NCI-H1105 (cell line): Measurements from ENCODE around the gene TBCCD1.
"Not testable (repeated sequence)": the region's sequence is repeated elsewhere in the genome, so short reads cannot be mapped to it uniquely, and the experiment has no call there.

ENCODE experiments used
- DNase-seq: peaks from one replicate; lab custom pipeline; 2025; lab: John Stamatoyannopoulos, UW

The TBCCD1 gene

DNA sequence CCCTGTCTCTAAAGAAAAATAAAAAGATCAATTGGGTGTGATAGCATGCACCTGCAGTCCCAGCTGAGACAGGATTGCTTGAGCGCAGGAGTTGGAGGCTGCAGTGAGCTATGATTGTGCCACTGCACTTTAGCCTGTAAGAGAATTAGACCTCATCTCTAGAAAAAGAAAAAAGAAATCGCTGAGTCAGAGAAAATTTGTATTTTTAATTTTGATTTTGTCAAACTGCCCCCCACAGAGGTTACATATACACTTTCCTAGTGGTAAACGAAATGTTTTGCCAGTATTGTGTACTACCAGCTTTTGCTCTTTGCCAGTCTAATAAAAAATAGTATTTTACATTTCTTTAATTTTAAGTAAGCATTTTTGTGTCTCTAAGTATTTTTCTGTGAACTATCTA, 17.6 kb downstream of the TBCCD1 start:
- no peak for DNase-seq

GRCh38 chr3:186544281-186544680, 22.9 kb downstream of the TBCCD1 start, which contains the start of gene CRYGS:
Gene CRYGS (minus strand): TSS chr3:186544380. CDS start chr3:186544326, 54 bp downstream.
- DNase-seq = no peak

DNA sequence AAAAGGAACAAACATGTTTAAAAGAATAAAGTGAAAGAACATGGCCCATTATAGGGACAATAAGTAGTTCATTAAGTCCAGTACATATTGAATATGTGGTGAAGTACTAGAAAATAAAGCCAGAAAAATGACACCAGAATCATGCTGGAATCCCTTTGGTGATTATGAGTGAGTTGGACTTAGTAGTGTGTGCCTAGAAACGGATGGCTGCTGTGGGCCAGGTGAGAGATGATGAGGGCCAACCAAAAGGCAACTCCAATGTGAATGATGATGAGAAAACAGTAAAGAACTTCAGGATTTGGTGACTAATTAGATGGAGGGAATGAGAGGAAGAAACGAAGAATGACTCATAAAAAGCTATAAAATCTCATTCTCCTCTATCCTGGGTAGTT, 26.3 kb downstream of the TBCCD1 start:
- DNase-seq = no peak

- peak; percentile 71 for DNase-seq
Measured at GRCh38 chr3:186540221-186540834, 26.8 kb downstream of the TBCCD1 start.

DNA sequence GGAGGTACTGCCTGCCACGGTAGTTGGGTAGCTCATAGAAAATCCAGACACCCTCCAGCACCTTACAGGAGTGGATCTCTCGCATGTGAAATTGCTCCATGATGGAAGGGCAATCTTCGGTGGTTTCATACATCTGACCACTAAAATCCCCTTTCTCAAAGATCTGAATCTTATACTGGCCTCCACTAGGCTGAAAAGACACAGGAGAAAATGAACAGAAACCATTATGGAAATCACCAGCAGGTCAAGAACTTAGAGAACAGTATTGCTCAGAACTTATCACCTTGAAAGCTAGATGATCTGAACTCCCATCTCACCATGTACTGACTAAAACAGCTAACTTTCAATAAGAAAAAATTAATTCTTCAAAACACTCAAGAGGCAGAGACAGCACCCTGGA, 28.4 kb downstream of the TBCCD1 start:
- DNase-seq = no peak

DNA sequence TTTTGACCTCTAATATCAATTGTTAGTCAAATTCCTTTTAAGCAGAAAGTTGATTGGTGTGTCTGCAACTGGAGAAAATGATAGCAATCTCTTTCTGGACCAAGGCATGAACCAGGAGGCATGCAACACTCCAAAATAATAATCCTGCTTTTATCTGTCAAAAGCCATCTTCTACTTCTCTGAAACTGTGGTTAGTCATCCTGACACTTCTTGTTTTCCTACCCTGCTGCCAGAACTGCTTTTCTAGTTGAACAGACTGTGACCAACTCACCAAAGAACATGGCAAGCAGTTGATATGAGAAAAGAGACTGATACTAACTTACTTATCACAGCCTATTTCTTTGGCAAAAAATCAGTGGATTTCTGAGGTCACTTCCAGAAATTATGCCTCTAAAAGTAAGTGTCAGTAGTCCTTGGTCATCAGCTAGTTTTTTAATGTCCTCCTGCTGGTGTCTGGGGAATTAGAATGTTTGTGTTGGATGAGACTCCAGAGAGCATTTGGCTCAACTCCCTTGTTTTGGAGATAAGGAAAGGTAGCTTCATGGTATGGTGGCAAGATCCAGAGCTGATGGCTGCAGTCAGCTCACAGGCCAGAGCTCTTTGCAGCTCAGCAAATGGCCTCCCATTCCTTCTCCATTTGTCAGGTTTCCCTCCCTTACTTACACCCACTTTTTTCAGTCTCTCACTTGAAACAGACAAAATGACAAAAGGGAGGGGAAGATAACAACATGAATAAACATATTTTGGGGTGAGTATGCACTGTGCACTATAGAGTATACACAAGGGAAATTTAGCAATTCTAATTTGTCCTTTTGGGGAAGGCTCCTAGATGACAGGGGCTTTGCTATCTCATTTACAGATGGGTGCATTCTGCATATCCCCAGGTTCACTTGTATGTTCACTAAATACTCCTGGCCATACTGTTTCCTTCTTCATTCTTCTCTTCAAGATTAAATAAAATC, 30.0 kb downstream of the TBCCD1 start:
- no peak for DNase-seq

DNA sequence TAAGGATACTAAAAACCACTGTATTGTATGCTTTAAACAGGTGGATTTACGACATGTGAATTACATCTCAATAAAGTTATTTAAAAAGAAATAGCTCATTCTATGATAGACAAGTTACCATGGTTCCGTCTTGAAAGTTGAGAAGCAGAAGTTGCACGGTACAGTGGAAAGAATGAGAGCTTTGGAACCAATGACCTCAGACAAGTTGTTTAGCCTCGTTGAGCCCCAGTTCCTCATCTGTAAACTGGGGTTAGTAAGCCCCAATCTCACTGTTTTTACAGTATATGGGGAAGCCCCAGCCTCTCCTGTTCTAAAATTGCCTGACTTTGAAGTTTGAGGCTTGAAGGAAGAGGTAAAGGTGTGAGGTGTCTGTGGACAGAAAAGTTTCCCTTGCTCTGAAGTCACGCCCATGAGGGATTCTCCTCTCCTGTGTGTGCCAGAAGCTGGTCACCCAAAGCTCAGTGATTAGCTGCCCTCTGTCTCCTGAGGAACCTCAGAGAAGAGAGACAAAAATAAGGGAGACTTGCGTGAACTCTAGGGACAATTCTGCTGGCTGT, 32.9 kb downstream of the TBCCD1 start:
- no peak for DNase-seq

DNA sequence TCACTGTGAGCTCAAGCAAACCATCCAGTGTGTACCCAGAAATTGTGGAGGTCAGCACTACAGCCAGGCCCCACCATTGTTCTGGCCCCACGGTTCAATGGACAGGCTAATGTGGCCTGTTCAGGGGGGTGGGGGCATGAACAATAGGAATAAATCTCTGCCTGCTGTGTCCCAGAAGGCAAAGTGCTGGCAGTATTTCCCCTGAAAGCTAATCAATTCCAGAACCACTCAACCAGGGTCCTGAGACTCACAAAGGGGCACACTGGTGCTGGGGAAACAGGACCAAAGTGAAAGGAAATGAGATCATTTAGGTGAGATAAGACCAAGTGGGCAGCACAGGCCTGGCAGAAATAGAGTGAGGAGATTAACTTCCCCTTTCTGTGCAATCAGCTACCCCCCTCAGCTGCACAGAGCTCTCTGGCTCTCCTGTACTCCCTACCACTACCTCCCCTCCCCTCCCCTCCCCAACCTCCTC, 34.5 kb downstream of the TBCCD1 start:
- DNase-seq = no peak

- not testable (repeated sequence) for DNase-seq
Measured at GRCh38 chr3:186531694-186532093, 35.4 kb downstream of the TBCCD1 start.

- DNase-seq = no peak
Measured at GRCh38 chr3:186530415-186530814, 36.7 kb downstream of the TBCCD1 start.

- no peak for DNase-seq
Measured at GRCh38 chr3:186529201-186529999, 37.7 kb downstream of the TBCCD1 start.

DNA sequence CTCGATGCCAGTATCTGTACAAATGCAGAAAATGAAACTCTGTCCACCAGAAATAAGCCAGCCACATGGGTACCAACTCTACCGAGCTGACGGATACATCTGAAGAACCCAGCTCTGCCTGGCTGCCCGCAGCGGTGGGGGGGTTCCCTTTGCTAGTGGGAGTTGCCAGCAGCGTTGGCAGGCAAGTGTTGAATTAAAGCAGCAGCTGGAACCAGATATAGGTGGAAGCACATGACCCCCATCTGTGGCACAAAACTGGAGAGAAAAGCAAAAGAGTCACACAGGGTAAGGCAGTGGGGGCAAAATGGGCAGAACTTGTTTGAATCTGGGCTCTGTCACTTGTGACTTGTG, 40.9 kb downstream of the TBCCD1 start:
- DNase-seq = no peak

- DNase-seq = no peak
Measured at GRCh38 chr3:186525369-186526255, 41.5 kb downstream of the TBCCD1 start.

DNA sequence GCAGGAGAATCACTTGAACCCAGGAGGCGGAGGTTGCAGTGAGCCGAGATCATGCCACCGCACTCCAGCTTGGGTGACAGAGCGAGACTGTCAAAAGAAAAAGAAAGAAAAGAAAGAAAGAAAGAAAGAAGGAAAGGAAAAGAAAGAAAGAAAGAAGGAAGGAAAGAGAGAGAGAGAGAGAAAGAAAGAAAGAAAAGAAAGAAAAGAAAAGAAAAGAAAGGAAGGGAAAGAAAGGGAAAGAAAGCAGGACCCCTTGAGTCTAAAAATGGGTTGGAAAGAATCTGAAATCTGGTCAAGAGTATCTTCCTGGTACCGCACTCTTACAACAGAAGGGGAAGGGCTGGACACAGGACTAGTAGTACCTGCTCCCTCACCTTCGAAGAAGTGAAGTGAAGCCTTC, 42.5 kb downstream of the TBCCD1 start:
- DNase-seq = no peak

DNA sequence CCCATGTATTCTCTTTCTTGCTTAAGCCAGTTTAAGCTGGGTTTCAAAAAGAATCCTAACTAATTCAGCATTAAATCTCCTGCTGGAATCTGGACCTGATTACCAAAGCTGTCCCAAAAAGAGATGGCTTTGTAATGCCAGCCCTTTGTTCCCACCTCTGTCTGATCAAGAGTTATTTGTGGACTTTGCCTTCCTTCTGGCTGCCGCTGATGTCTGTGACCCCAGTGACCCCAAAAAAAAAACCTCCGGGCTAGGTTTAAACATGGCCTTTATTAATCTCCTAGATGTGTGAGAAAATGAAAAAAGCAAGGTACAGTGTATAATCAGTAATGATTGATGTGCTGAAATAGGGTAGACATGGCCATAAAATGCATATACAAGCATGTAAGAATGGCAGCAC, 43.7 kb downstream of the TBCCD1 start:
- no peak for DNase-seq

- no peak for DNase-seq
Measured at GRCh38 chr3:186523022-186523421, 44.1 kb downstream of the TBCCD1 start.

- DNase-seq = no peak
Measured at GRCh38 chr3:186520957-186521842, 45.9 kb downstream of the TBCCD1 start.

DNA sequence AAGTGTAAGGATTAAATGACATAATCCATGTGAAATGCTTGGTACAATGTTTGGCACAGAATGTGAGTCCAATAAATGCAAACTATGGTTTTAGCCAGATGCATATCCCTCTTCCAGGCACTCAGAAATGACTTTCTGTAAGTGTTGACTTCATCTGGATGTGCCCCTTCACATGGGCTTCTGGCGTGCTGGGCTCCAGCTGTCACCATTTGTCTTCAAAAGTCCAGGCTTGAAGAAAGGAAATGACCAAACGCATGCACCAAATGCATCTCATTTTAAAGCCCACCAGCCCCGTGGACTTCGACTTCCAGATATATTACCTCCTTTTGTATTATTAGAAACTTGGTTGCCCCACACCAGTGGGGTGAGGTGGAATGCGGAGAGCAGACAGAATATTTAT, 46.7 kb downstream of the TBCCD1 start:
- no peak for DNase-seq

- no peak for DNase-seq
Measured at GRCh38 chr3:186519021-186519658, 48.0 kb downstream of the TBCCD1 start.

DNA sequence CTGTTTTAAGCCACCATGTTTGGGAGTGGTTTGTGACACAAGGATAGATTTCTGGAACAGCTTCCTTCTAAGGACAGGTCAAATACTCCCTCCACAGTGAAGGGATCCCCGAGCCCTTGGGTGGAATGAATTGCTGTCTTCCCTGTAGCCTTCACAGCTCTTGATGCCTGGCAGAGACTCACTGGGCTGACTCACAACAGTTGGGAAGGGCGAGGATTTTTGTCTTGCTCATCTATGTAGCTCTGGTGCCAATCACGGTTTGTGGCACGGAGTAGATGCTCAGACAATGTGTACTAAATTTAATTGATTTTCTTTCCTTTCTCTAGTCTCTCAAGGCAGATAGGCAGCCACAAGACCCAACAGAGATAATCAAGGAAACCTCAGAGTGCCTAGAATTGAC, 49.9 kb downstream of the TBCCD1 start:
- DNase-seq = no peak
